ENCODE data around the gene PPP6R3. TPM values are rescaled to one million over a fixed set of nuclear protein-coding genes. Genes with fewer than 3 reads are reported as not detected.

The PPP6R3 gene
- total and polyA plus RNA-seq, 11 donors: 23.2 to 93.8 (median 81.2) TPM

GRCh38 chr11:68542617-68543016 is 82.1 kb downstream of the PPP6R3 start:
- H3K4me3 ChIP-seq: no peak overlapping the region
- peaks cover 3 to 62% (median 30%) of the 10 kb centered on the region in 12 donors for H3K4me1 ChIP-seq
- no peak for TF ChIP-seq CTCF (IDR thresholded peaks at IDR 0.05)
- no peak for TF ChIP-seq POLR2A (IDR thresholded peaks at IDR 0.05)
- DNase-seq: no peak
- intact Hi-C loops (cut with DNase I): loop anchor here in 2 of 10 donors (10.0 kb wide), 1 partner anchor 78 kb away; the partner anchor contains the start of gene PPP6R3 (in 2 of the 2)
- no peaks in the 10 kb centered on the region for H3K27me3 ChIP-seq
- no peaks in the 10 kb centered on the region for H3K9me3 ChIP-seq
- peak overlapping the region in 2 of 12 donors; percentile 3 to 64 for H3K27ac ChIP-seq
- no peak for ATAC-seq
- H3K36me3 ChIP-seq: peaks cover 0 to 83% (median 66%) of the 10 kb centered on the region in 9 donors
- WGBS, 4 donors: 90 to 96% (median 91%) methylated on average over 5 of the region's 5 CpGs

GRCh38 chr11:68543594-68543993 is 83.0 kb downstream of the PPP6R3 start:
- peaks cover 4 to 72% (median 36%) of the 10 kb centered on the region in 12 donors for H3K4me1 ChIP-seq
- WGBS, 4 donors: 65 to 73% (median 66%) methylated on average over 8 of the region's 8 CpGs
- DNase-seq (no peak), ATAC-seq (peak in 3 of 4 donors; percentile 23 to 50 (median 30))
- H3K9me3 ChIP-seq: no peaks in the 10 kb centered on the region
- TF ChIP-seq POLR2A (IDR thresholded peaks at IDR 0.05) (no peak), CTCF (IDR thresholded peaks at IDR 0.05) (no peak)
- H3K27ac ChIP-seq: peak overlapping the region in 2 of 12 donors; percentile 26 to 64
- H3K36me3 ChIP-seq: peaks cover 0 to 82% (median 63%) of the 10 kb centered on the region in 9 donors
- intact Hi-C loops (cut with DNase I): loop anchor here in 2 of 10 donors (10.0 kb wide), 1 partner anchor 79 kb away; the partner anchor contains the start of gene PPP6R3 (in 2 of the 2)
- no peaks in the 10 kb centered on the region for H3K27me3 ChIP-seq
- no peak overlapping the region for H3K4me3 ChIP-seq

- Histone ChIP-seq H3K27ac (peak overlapping the region in 8 of 12 donors; percentile 2 to 66 (median 46)), H3K4me3 (no peak overlapping the region), H3K36me3 (peaks cover 0 to 78% (median 55%) of the 10 kb centered on the region in 9 donors), H3K27me3 (no peaks in the 10 kb centered on the region), H3K9me3 (no peaks in the 10 kb centered on the region), H3K4me1 (peaks cover 8 to 86% (median 53%) of the 10 kb centered on the region in 12 donors)
- no peak for TF ChIP-seq POLR2A (IDR thresholded peaks at IDR 0.05)
- TF ChIP-seq CTCF (IDR thresholded peaks at IDR 0.05): no peak
- DNase-seq: no peak
- intact Hi-C loops (cut with DNase I): loop anchor here in 4 of 10 donors (5.0 to 10.0 kb wide), 3 partner anchors 37 to 83 kb away; partner anchors contain the start of gene PPP6R3 (in 3 of the 4)
- ATAC-seq: no peak
Observed at GRCh38 chr11:68545347-68545746, 84.8 kb downstream of the PPP6R3 start.

GRCh38 chr11:68545796-68546195 is 85.2 kb downstream of the PPP6R3 start:
- H3K9me3 ChIP-seq: no peaks in the 10 kb centered on the region
- peaks cover 8 to 89% (median 58%) of the 10 kb centered on the region in 12 donors for H3K4me1 ChIP-seq
- DNase-seq (peak in 1 of 5 donors; percentile 35), ATAC-seq (peak; percentile 58 to 68 (median 64))
- H3K27ac ChIP-seq: peak overlapping the region in 9 of 12 donors; percentile 16 to 70 (median 52)
- TF ChIP-seq POLR2A (IDR thresholded peaks at IDR 0.05) (no peak), CTCF (IDR thresholded peaks at IDR 0.05) (no peak)
- H3K27me3 ChIP-seq: no peaks in the 10 kb centered on the region
- WGBS, 4 donors: 49 to 75% (median 61%) methylated on average over 1 of the region's 1 CpG
- intact Hi-C loops (cut with DNase I): loop anchor here in 4 of 10 donors (5.0 to 10.0 kb wide), 3 partner anchors 37 to 83 kb away; partner anchors contain the start of gene PPP6R3 (in 3 of the 4)
- peaks cover 0 to 73% (median 55%) of the 10 kb centered on the region in 9 donors for H3K36me3 ChIP-seq
- H3K4me3 ChIP-seq: no peak overlapping the region

Measured in heart left ventricle (tissue), 16 donors.